GM21526 (cell line): ENCODE measurements around the gene MYT1.

Source experiments
- ATAC-seq: cut with Tn5 transposase; IDR thresholded peaks from one replicate; pipeline ENCODE4 v1.9.1; 2021; ENCODE audit warnings: moderate library complexity; ENCODE audit not compliant: unreplicated experiment, low FRiP score

The MYT1 gene

GRCh38 chr20:64211874-64212658 is 47.8 kb downstream of the MYT1 start:
- no peak for ATAC-seq

- ATAC-seq, result no peak
These were observed 48.5 kb downstream of the MYT1 start for GRCh38 chr20:64212755-64213154.

GRCh38 chr20:64214113-64214512 is 49.9 kb downstream of the MYT1 start:
- no peak for ATAC-seq

- ATAC-seq, result no peak
These were observed 50.7 kb downstream of the MYT1 start for GRCh38 chr20:64214952-64215351.

- ATAC-seq, result no peak
These were observed 51.8 kb downstream of the MYT1 start for GRCh38 chr20:64216036-64216435.

- no peak for ATAC-seq
These were observed 52.7 kb downstream of the MYT1 start for GRCh38 chr20:64216910-64217309.

GRCh38 chr20:64217539-64218221 is 53.4 kb downstream of the MYT1 start:
- ATAC-seq, result no peak

GRCh38 chr20:64219202-64219601 is 55.0 kb downstream of the MYT1 start:
- ATAC-seq, result no peak

- no peak for ATAC-seq
These were observed 55.5 kb downstream of the MYT1 start for GRCh38 chr20:64219730-64220129.

GRCh38 chr20:64220420-64220819 is 56.2 kb downstream of the MYT1 start:
- no peak for ATAC-seq

- no peak for ATAC-seq
These were observed 56.8 kb downstream of the MYT1 start for GRCh38 chr20:64220891-64221527.

- no peak for ATAC-seq
These were observed 58.1 kb downstream of the MYT1 start for GRCh38 chr20:64222291-64222735.

- no peak for ATAC-seq
These were observed 58.7 kb downstream of the MYT1 start for GRCh38 chr20:64222851-64223525.

- no peak for ATAC-seq
These were observed 59.3 kb downstream of the MYT1 start for GRCh38 chr20:64223526-64224067.

GRCh38 chr20:64224351-64225170 is 60.3 kb downstream of the MYT1 start:
- no peak for ATAC-seq

GRCh38 chr20:64225171-64225595 is 60.9 kb downstream of the MYT1 start:
- no peak for ATAC-seq

- ATAC-seq, result no peak
These were observed 61.8 kb downstream of the MYT1 start for GRCh38 chr20:64225828-64226598.

- ATAC-seq, result no peak
These were observed 62.7 kb downstream of the MYT1 start for GRCh38 chr20:64226686-64227580.
